WERI-Rb-1 (cell line): Measurements from ENCODE around the gene SF3B4.
"Not testable (repeated sequence)": the region's sequence is repeated elsewhere in the genome, so short reads cannot be mapped to it uniquely, and the experiment has no call there.

Experiments used
- DNase-seq: peaks from one replicate; pipeline ENCODE4 v3.0.0-alpha.2; 2020
- H3K27ac ChIP-seq: fragments of 250-450 bp; sonication (Bioruptor Pico); 2 replicates; pipeline ENCODE4 v1.5.1; 2020; ENCODE audit warnings: mild to moderate bottlenecking, moderate library complexity
- H3K27me3 ChIP-seq: fragments of 250-450 bp; sonication (Bioruptor Pico); 2 replicates; pipeline ENCODE4 v1.5.1; 2021; ENCODE audit warnings: mild to moderate bottlenecking, low read depth, moderate library complexity; ENCODE audit not compliant: insufficient read depth, severe bottlenecking
- H3K36me3 ChIP-seq: fragments of 250-450 bp; sonication (Bioruptor Pico); 2 replicates; pipeline ENCODE4 v1.5.1; 2020; ENCODE audit warnings: mild to moderate bottlenecking, moderate library complexity
- H3K4me3 ChIP-seq: 2 replicates; pipeline ENCODE4 v1.5.1; 2011; ENCODE audit warnings: low read depth, mild to moderate bottlenecking, control low read depth, low read length
- H3K9me3 ChIP-seq: fragments of 250-450 bp; sonication (Bioruptor Pico); 2 replicates; pipeline ENCODE4 v1.5.1; 2021; ENCODE audit warnings: mild to moderate bottlenecking, moderate library complexity; ENCODE audit not compliant: severe bottlenecking
- TF ChIP-seq, protein P1 (sequence below): IDR thresholded peaks from 2 replicates; pipeline ENCODE4 v1.5.1; 2011; ENCODE audit warnings: low read depth, mild to moderate bottlenecking, control low read depth, inconsistent platforms, low read length

SF3B4 gene

GRCh38 chr1:149965440-149965839, 37.8 kb upstream of the SF3B4 start:
- no peak overlapping the region for H3K27ac ChIP-seq
- no peak overlapping the region for H3K4me3 ChIP-seq
- no peaks in the 10 kb centered on the region for H3K27me3 ChIP-seq
- peaks cover 92% of the 10 kb centered on the region for H3K36me3 ChIP-seq
- TF ChIP-seq, protein P1, sequence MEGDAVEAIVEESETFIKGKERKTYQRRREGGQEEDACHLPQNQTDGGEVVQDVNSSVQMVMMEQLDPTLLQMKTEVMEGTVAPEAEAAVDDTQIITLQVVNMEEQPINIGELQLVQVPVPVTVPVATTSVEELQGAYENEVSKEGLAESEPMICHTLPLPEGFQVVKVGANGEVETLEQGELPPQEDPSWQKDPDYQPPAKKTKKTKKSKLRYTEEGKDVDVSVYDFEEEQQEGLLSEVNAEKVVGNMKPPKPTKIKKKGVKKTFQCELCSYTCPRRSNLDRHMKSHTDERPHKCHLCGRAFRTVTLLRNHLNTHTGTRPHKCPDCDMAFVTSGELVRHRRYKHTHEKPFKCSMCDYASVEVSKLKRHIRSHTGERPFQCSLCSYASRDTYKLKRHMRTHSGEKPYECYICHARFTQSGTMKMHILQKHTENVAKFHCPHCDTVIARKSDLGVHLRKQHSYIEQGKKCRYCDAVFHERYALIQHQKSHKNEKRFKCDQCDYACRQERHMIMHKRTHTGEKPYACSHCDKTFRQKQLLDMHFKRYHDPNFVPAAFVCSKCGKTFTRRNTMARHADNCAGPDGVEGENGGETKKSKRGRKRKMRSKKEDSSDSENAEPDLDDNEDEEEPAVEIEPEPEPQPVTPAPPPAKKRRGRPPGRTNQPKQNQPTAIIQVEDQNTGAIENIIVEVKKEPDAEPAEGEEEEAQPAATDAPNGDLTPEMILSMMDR, result no peak
- DNase-seq, result no peak
- H3K9me3 ChIP-seq, result no peaks in the 10 kb centered on the region

DNA sequence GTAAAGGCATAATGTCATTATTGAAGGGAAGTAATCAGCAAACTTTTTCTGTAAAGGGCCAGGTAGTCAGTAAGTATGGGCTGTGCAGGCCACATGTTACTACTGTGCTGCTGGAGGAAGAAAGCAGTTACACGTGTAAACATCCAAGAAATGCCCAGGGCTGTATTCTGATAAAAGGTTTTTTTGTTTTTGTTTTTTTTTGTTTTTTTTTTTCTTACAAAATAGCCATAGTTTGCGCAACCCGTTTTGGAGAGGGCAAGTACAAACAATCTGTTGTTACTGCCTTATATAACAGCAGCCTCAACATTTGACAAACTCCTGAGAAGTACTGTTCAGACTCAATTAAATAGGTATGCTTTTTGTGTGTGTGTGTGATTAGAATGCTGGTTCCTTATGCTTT, 35.8 kb upstream of the SF3B4 start:
- Histone ChIP-seq H3K36me3 (peaks cover 90% of the 10 kb centered on the region), H3K9me3 (peaks cover 3% of the 10 kb centered on the region), H3K27ac (no peak overlapping the region), H3K27me3 (no peaks in the 10 kb centered on the region), H3K4me3 (no peak overlapping the region)
- DNase-seq, result no peak
- TF ChIP-seq, protein P1, result no peak

DNA sequence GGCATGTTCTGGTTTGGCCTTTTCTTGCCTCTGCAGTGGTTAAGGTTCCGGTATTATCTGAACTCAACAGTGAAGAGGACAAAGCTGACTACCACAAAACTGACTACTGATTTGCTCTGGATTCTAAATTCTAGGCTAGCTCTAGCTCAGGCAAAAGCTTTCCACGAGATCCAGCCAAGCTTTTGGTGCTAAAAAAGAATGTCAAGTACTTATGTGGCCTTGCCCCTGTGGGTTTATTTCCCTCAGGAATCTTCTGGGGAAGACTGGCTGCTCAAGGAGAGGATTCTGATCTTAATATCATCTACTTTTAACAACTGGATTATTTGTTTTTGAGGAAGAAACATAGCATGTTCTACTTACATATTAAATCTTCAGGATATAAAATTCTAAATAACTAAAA, 35.1 kb upstream of the SF3B4 start:
- Histone ChIP-seq H3K9me3 (peaks cover 8% of the 10 kb centered on the region), H3K27me3 (no peaks in the 10 kb centered on the region), H3K27ac (no peak overlapping the region; the same call in 1 of the 2 replicates), H3K4me3 (no peak overlapping the region), H3K36me3 (peaks cover 91% of the 10 kb centered on the region)
- TF ChIP-seq, protein P1, result no peak
- no peak for DNase-seq

DNA sequence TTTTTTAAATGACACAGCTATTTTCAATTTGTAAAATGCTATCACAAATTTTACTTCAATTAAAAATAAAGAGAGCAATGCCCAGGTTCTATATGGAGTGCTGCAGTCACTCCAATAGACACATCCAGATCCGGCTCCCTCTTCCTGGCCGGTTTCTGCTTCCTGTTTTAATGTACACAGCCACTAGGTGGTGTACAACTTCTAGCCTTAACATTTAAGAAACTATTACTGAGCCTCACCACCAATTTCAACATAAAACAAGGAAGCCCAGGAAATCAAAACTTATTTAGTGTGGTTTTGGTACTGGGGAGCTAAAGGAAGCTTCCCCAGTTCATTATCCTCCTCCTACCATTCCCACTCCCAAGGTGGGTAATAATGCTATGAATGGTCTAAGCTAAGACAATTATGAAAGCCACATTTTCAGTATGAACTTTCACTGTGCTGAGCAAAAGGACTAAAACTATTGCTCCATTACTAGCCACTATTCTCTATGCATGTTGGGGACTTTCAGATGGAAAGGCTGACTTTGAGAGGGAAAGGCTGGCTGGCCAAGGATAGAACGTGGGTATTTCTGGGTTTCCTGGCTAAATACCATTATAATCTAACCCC, 34.5 kb upstream of the SF3B4 start:
- DNase-seq, result peak; percentile 71
- TF ChIP-seq, protein P1, result peak; percentile 62
- peaks cover 91% of the 10 kb centered on the region for H3K36me3 ChIP-seq
- H3K4me3 ChIP-seq, result no peak overlapping the region
- H3K9me3 ChIP-seq, result peaks cover 12% of the 10 kb centered on the region
- no peaks in the 10 kb centered on the region for H3K27me3 ChIP-seq
- H3K27ac ChIP-seq, result no peak overlapping the region; the same call in 1 of the 2 replicates

- H3K9me3 ChIP-seq, result peaks cover 25% of the 10 kb centered on the region
- not testable (repeated sequence) for H3K27me3 ChIP-seq, H3K4me3 ChIP-seq, H3K27ac ChIP-seq, DNase-seq
- H3K36me3 ChIP-seq, result peaks cover 59% of the 10 kb centered on the region
Observed at GRCh38 chr1:149957548-149957947, 29.9 kb upstream of the SF3B4 start.

GRCh38 chr1:149949911-149950310, 22.3 kb upstream of the SF3B4 start:
- no peak overlapping the region for H3K27ac ChIP-seq
- H3K27me3 ChIP-seq, result no peaks in the 10 kb centered on the region
- H3K9me3 ChIP-seq, result peaks cover 11% of the 10 kb centered on the region
- H3K4me3 ChIP-seq, result no peak overlapping the region
- TF ChIP-seq, protein P1, result no peak
- H3K36me3 ChIP-seq, result peaks cover 61% of the 10 kb centered on the region
- no peak for DNase-seq
